SW 1271 (cell line): Measurements from ENCODE around the gene EDC3.

Source experiments
- DNase-seq, 2 experiments: peaks; one replicate each; lab custom pipeline; 2025; lab: John Stamatoyannopoulos, UW

The EDC3 gene

DNA sequence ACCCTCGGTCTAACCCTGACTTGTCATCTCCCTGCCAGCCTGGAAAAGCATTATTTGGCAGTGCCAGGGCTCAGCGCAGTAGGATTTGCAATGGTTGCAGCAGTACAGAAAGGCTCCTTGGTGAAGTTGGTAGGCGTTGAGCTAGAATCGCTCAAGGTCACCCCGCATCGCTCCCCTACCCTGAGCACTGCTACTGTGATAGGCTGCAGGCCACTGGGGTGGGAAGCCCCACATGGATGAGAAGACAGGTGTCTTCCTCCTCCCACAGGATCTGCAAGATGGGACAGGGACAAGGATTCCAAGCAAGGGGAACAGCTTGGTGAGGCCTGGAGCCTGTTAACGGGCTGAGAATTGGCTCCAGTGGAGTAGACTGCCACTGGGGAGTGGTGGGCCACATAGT, 69.5 kb downstream of the EDC3 start:
- no peak for DNase-seq

DNA sequence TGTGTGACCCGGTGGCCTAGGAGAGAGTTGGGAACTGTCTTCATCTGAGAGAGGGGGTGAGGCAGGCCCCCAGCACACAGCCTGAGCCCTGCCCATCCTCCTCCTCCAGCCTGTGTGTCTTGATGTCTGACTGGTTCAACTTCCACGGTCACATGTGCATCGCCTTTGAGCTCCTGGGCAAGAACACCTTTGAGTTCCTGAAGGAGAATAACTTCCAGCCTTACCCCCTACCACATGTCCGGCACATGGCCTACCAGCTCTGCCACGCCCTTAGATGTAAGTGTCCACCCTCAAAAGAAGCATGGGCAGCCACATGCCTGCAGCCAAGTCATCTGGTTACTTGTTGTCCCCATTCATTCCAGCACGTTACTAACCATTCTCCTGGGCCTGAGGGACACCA, 70.1 kb downstream of the EDC3 start:
- DNase-seq = no peak

DNA sequence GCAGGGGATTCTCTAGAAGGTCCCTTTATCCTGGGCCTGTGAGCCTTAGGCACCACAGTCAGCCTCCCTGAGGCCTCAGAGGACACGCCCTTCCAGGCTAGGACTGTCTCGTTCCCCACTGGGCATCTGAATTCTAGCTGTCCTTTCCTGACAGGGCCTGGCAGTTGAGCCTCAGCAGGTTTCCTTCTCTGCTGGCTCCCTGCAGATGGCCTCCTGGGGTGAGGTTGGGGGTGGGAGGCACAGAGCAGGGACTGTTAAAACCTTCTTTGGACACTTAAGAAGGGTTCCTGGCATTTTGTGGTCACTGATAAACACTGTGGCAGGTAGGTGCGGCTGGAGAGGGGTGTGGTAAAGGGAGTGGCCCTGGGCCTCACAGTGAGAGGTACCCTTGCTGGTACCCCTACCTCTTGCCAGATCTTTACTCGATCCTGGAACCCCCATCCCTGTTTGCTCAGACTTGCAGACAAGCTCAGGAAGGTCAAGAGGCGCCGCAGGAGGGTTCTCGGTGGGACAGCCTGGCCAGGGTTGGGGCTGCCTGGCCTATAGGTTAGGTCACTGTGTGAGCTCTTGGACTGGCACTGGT, 71.7 kb downstream of the EDC3 start:
- no peak for DNase-seq

DNA sequence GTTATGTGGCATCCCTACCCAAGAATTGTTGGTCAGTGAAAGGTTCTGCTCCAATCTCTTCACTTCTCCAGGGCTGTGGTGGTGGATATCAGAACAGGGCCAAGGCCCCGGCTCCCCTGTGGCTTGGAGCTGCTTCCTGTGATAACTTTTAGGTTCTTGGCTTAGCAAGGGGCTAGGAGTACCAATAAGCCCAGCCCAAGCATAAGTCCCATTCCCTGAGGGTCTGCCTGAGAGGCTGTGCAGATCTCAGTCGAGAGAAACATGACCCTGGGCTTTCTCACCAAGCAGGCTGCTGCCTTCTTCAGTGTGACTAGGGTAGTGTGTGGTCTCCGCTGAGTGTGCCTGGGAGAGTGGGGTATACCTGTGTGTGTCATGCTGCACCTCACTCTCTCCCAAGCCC, 73.1 kb downstream of the EDC3 start:
- no peak for DNase-seq

DNA sequence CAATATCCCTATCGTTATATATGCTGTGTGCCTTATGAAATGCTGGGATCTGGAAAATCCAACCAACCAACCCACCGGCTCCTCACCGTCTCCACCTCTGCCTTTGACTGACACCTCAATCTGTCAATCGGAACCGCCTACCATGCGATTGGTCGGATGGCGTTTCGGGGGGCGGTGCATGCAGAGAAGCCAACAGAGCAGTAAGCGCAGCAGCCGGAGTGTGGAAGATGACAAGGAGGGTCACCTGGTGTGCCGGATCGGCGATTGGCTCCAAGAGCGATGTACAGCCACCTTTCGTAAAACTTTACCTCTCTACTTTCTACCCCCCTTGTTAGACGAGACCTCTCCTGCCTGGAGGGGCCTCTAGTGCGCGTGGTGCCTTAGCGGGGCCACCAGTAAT, 73.9 kb downstream of the EDC3 start:
- DNase-seq = no peak

DNA sequence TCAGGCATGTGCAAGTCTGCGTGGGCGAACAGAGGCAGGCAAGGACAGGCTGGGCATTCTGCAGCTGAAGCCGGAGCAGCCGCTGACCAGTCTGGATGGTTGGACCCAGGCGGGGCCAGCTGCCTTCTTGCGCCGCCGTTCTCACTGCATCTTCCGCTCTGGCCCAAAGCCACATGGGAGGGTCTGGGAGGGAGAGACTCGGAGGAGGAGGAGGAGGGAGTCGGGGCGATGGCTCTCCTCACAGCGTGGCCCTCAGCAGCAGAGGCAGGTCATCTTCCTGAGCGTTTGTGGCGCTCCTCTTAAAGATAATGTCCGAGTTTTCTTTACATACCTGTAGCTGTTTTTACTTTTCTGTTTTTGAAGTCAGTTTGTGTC, 74.3 kb downstream of the EDC3 start:
- DNase-seq = no peak

DNA sequence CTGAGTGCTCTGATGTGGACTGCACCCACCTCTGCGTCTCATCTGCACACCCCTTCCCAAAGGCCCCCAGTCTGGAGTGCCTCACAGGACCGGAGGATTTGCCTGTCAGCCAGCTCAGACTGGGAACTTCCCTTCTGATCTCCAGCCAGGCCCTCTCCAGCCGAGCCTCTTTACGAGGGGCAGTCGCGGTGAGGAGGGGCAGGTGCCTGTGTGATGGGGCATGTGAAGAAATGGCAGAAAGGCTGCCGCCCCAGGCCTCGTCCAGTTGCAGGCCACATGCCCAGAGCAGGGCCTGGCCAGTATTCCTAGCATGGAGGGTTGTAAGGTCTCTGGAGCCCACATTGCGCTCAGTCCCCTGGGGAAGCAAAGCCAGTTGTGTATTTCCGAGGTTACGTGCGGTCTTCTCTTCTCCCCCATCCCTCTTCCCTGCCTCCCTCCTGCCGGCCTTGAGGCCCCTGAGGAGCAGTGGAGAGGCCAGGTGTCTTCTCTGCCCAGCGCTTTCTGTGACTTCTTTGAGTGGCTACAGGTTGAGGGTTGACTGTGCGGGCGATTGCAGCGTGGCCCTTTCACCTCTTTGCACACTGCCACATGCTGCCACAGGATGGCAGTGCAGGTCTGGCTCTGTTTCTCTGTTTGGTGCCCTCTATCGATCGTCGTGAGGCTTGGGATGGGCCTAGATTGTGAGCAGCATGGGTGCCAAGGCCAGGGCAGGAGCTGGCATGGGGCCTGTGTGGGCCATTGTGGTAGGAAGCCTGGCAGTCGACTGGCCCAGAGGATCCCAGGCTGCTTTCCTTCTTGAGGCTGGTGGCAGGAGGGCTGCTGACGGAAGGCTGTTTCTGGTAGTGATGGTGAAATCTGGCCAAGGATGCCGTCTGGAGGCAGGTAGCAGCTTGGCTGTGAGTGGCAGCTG, 74.9 kb downstream of the EDC3 start:
- peak; percentile 65 to 89 for DNase-seq

DNA sequence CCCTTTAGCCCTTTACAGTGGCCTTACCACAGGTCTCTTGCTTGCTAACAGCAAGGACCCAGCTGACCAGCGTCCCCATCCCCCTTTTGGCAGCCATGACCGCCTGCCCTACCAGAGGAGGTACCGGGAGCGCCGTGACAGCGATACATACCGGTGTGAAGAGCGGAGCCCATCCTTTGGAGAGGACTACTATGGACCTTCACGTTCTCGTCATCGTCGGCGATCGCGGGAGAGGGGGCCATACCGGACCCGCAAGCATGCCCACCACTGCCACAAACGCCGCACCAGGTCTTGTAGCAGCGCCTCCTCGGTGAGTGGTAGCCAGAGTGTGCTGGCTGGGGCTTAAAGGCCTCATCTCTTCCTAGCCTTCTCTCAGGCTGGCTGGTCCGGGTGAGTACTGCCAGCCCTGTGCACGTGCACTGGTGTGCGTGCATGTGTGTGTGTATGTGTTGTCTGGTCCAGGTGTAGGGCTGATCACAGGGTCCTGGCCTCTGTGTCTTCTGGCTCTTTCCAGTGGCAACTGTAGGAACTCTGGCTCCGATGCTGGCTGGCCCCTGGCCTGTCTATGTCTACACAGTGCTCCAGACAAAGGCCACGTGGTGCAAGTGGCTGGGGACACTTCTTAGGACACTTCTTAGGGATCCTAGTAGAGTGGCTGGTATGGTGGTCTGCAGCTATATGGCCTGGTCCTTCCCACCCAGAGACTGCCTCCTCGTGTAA, 75.7 kb downstream of the EDC3 start:
- DNase-seq = no peak

DNA sequence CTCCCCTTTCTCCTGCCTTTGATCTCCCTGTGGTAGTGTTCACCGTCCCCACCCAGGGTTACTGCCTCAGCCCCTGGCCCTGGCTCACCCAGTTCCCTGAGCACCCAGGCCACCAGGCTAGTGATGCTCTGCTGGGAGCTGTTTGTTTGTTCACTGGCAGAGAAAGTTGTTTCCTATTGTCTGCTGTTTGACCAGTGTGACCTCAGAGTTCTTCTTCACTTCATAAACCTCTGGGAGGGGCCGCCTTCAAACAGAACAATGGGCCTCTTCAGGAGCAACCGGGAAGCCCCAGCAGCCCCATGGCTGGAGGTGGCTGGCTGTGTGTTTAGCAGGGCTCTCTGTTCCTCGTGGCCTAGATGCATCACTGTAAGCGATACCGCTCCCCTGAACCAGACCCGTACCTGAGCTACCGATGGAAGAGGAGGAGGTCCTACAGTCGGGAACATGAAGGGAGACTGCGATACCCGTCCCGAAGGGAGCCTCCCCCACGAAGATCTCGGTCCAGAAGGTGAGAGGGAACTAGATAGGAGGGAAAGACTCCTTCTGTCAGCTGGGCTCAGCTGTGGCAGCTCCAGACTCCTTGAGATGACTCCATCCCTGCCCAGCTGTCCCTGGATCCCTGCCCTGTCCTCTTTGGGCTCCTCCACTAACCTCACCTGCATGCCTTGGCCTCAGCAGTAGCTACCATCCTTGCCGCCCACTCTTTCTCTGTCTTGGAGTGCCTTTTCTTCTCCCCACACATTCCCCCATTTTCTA, 76.8 kb downstream of the EDC3 start:
- no peak for DNase-seq

DNA sequence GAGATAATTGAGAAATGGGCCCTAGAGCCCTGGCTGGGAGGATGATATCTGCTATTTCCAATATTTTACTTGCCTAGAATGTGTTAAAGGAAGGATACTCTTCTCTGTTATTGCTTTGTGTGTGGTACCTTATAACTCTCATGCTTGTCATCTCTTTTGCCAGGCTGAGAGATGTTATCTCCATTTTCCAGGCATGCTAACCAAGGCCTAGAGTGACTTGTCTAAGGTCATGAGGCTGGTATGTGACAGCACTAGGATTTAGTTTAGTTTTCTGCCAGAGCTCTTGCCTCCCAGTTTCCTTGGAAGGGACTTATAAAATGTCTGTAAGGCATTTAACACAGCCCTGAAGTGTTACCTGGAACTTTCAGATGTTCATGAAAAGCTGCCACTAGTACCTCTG, 78.8 kb downstream of the EDC3 start:
- no peak for DNase-seq

DNA sequence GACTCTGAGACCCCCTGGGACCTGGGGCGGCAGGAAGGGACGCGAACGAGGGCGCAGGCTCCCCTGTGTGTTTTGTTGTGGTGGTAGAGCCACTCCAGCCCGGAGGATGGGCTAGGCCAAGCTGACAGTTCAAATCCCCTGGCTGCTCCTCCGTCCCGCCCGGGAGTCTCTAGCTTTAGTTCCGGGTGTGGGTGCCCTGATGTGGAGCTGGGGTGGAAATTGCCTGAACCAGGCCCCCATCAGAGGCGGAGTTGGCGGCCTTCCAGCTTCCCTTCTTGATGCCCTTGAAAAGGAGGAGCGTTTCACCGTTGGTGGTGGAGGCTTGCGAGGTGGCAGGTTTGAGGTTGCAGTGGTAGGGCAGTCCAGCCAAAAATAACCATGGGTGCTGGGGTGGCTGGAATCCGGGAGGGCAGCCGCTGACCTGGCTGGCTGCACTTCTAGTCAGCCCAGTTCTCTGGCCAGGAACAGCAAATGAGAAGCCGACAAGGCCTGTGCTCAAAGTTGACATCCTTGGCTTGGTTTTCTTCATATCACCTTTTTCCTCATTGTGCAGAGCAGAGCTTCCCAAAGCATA, 79.4 kb downstream of the EDC3 start:
- peak in 1 of 2 experiments; percentile 46 for DNase-seq

DNA sequence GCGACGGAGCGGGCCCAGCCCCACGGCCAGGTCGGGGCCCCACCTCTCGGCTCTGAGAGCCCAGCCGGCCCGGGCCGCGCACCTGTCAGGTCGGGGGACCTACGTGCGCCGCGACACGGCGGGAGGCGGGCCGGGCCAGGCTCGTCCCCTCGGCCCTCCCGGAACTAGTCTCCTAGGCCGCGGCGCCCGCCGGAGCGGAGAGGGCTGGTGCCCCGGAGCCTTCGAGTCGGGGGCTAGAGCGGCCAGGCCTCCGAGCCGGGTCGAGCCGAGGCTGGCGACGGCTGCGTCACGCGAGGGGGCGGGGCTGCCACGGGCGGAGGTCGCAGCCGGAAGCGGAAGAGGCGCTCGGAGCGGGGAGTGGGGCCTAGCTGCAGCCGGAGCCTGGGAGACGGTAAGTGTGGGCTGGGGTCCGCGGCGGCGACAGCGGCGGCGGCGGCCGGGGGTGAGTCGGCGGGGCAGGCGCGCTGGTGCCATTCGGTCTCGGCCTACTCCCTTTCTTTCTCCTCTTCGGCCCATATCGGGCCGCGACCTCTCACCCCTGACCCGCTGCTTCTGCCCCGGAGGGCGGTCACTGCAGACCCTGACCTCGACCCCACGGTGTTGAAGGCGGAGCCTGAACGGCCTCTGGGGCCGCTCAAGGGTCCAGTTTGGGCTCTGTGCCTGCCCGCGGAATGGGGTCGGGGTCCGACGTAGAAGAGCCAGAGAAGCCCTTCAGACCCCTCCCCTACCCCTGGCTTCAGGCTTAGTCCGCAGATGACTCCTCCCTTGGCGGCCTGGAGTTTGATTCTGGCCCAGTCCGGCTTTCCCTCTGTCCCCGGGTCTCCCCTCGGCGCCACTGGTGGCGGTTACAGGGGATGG, 80.1 kb downstream of the EDC3 start, which contains the start of gene CLK3:
CLK3 (plus strand) TSS at position 329 of the 858 bp plus-strand sequence. CDS start 3,361 bp downstream, outside the sequence.
- peak; percentile 90 to 92 for DNase-seq

DNA sequence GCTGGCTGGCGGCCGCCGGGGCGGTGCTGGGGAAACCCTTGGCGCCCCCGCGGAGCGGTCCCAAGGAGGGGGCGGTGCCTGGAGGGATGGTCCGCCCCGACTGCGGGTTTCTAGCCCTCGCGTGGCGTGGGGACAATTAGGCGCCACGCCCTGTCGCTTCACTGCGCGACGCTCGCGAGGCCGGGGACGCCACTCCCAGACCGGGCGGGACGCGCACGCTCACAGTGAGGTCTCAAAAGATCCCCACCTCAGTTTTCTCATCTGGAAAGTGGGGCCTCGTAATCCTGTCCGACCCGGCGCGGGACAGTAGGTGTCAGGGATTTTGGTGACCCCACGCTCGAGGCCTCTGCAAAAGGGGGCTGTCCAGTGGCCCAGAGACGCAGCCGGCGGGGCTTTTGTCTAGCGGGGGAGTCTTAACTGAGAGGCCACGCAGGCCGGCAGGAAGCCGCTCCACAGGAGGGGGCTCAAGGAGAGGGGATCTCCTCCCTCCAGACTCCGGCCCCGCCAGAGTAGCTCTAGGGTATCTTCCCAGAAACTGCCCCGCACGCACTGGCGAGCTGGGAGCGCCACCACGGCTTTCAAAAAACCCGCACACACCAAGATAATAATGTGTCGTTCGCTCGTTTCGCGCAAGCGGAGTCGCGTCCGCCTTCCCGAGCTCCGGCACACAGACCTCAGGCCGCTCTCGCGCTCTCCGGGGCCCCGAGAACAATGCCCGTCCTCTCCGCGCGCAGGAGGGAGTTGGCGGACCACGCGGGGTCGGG, 80.9 kb downstream of the EDC3 start:
- peak; percentile 65 to 73 for DNase-seq

DNA sequence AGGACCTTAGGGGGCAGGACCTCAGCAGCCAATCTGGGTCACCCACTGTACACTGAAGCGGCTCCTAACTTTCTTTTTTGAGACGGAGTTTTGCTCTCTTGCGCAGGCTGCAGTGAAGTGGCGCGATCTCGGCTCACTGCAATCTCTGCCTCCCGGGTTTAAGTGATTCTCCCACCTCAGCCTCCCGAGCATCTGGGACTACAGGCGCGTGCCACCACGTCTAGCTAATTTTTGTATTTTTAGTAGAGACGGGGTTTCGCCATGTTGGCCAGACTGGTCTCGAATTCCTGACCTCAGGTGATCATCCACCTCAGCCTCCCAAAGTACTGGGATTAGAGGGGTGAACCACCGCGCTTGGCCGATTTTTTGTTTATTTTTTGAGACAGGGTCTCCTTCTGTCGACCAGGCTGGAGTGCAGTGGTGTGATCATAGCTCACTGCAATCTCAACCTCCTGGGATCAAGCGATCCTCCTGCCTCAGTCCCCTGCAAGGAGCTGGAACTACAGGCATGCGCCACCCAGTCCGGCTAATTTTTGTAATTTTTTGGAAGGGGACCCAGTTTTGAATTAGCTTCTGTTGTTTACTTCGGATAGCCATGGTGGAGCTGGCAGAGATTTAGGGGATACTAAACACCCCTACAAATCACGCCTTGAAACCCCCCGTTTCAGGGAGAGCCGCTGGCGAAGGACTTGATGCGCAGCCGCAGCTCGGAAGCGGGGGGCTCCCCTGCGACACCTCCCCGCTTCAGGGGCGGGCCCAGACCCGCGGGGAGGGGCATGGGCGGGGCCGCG, 81.7 kb downstream of the EDC3 start:
- DNase-seq = no peak

DNA sequence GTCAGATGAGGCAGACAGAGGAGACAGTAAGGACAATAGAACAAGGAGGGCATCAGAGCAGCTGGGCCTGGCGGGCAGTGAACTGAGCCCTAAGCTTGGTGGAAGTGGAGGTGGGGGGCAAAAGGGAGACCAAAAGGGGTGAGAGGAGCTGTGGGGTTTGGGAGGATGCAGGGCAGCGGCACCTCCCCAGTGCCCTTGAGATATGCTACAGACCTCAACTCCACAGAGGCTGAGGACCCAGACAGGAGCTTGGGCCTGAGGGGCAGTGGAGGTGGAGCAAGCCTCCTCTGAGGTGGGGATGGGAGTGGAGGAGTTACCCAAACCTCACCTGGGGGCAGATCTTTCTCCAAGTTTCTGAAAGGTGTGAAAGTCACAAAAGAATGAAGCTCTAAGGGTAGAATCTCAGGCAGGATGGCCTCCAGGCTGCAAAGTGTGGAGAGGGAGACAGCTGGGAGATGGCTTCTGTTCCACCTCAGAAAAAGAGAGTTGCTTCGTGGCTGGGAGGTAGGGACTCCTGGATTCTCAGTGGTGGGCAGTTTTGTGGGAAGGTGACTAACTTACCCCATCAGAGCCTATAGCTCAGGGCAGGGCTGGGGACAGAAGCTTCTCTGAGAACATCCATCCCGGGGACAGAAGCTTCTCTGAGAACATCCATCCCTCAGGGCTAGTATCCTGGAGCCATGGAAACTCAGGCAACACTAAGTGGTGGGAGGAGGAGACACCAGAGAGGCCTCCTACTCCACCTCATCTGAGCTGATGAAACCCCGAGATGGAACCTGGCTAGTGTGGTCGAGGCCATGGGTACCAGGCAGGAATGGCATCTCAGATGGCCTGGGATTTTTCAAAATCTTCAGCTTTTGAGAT, 82.5 kb downstream of the EDC3 start:
- DNase-seq = no peak

DNA sequence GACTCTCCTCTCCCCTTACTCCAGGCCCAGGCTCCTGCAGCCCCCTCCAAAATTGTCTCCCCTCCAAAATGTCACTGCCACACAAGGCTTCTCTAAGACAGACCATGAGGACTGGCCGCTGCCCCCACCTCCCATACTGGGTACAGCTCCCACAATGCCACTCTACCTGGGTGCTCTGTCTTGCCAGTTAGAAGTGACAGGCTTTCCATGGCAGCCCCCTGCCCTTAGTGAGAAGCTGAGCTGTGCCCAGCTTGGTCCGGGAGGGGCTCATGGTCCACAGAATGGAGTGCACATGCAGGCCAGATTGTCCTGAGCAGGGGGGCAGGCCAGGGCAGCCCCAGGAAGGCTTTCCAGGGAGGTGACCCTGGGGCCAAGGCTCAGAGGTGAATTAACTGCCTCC, 83.1 kb downstream of the EDC3 start:
- DNase-seq = no peak

DNA sequence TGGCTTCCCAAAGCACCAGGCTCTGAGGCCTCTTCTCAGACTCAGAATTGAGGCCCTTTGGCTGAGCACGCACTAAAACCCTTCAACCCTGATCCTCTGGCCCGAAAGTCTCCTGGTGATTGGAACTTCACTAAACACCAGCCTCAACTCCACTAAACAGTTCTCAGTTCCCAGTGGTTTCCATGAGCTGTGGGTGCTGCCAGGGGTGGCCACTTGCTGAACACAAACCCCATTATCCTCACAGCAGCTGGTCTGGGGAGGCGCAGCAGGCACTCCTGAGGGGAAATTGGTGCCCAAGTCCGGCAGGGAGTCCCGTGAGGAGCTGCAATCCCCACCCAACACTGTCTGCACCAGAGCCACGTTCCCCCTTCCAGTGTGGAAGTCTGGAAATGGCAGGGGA, 84.0 kb downstream of the EDC3 start:
- DNase-seq = no peak

DNA sequence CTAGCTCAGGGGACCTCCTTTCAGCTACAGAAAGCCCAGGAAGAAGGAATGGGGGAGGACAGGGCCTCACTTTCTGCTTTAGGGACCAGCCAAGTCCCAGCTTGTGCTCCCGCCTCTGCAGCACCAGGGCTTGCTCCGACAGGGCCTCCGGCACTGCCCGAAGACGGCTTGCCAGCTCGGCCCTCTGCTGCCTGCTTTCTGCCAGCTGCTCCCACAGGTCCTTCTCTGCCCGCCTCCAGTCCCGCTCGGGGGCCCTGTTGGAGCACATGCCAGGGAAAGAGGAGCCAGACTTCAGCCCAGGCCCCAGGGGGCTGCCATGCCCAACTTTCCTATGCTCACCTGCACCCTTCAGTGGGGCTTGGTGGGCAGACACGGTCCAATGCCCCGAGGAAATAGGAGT, 84.5 kb downstream of the EDC3 start:
- DNase-seq = no peak
